Testis (tissue), 2 donors: ENCODE data around the gene RDX.

Experiments used
- POLR2A ChIP-seq: fragments of 450-650 bp; IDR thresholded peaks from one replicate; pipeline ENCODE4 v1.6.1; 2017; ENCODE audit warnings: antibody characterized with exemption, mild to moderate bottlenecking, moderate library complexity
- TF ChIP-seq, protein P1 (sequence below), 3 experiments: fragments of 450-650 bp in 2 of 3; fragments of 200-600 bp in 1 of 3; sonication (generic) in 1 of 3; IDR thresholded peaks; one replicate each; pipeline ENCODE4 v1.5.1; 2016 to 2019; ENCODE audit warnings: antibody characterized with exemption in 3 of 3, mild to moderate bottlenecking in 2 of 3, moderate library complexity in 1 of 3

DNA sequence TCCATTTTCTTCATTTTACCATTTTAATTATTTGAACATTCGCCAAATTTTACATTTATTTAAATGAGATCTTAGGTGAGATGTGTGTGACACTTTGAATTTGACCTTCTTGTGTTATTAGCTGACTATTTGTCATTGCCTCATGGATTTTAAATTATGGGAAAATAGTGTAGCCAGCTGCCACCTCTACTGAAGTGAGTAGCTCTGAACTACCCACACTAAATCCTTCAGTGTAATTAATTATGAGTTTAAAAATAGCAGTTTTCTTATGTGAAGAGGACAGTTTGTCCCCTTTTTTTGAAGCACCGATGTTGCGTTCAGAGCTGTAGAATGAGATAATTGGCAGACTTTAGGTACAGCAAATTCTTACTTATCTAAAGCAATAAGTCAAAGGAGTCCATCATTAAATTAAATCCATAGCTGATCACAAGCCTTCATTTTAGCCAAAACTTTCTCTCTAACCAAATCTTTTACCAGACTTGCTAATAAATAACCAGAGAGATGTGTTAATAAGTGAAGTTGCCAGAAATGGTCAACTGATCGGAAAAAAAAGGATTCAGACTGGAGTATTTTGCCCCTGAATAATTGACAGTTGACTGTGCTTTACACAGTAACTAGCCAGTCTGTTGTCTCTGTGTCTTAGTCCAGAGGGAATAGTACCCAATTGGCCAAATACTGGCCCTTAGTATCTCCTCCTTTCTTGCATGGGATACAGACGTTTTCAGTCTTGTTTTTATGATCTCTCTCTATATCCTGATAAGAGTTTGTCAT, 128.2 kb downstream of the RDX start:
- no peak for TF ChIP-seq POLR2A
- TF ChIP-seq, protein P1, sequence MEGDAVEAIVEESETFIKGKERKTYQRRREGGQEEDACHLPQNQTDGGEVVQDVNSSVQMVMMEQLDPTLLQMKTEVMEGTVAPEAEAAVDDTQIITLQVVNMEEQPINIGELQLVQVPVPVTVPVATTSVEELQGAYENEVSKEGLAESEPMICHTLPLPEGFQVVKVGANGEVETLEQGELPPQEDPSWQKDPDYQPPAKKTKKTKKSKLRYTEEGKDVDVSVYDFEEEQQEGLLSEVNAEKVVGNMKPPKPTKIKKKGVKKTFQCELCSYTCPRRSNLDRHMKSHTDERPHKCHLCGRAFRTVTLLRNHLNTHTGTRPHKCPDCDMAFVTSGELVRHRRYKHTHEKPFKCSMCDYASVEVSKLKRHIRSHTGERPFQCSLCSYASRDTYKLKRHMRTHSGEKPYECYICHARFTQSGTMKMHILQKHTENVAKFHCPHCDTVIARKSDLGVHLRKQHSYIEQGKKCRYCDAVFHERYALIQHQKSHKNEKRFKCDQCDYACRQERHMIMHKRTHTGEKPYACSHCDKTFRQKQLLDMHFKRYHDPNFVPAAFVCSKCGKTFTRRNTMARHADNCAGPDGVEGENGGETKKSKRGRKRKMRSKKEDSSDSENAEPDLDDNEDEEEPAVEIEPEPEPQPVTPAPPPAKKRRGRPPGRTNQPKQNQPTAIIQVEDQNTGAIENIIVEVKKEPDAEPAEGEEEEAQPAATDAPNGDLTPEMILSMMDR (IDR thresholded peaks at IDR 0.05), result no peak
